ENCODE data around the gene GCNT2. TPM values are rescaled to one million over a fixed set of nuclear protein-coding genes. Genes with fewer than 3 reads are reported as not detected.

GCNT2 gene
- total RNA-seq, 1 donor from 2014 or later, result 6.5 TPM

DNA sequence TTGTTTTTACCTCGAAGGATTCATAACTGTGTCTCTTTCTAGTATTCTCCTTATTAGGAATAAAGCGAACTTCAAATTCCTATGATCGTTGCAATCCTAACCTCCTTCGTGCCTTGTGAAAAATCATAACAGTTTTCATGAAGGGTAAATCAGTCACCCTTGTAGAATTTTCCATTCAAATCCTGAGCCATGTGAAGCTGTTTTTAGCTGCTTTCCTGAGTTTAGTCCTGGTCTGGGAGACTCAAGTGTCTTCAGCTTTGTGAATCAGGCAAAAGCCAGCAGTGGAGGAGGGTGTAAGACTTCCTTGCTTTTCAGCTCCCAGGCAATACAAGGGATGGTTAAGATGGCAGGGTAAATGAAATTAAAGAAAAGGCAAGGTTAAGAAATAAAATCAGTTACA lies 24.3 kb downstream of the GCNT2 start:
- Histone ChIP-seq H3K4me3 (ENCODE audit: low read depth, low read length) (no peak overlapping the region), H3K36me3 (ENCODE audit: control insufficient read depth, insufficient read depth, low read length) (no peaks in the 10 kb centered on the region), H3K27me3 (ENCODE audit: control insufficient read depth, insufficient read depth, low read length) (no peaks in the 10 kb centered on the region)
- DNase-seq (ENCODE audit: low read depth), result no peak
- TF ChIP-seq, protein P1, sequence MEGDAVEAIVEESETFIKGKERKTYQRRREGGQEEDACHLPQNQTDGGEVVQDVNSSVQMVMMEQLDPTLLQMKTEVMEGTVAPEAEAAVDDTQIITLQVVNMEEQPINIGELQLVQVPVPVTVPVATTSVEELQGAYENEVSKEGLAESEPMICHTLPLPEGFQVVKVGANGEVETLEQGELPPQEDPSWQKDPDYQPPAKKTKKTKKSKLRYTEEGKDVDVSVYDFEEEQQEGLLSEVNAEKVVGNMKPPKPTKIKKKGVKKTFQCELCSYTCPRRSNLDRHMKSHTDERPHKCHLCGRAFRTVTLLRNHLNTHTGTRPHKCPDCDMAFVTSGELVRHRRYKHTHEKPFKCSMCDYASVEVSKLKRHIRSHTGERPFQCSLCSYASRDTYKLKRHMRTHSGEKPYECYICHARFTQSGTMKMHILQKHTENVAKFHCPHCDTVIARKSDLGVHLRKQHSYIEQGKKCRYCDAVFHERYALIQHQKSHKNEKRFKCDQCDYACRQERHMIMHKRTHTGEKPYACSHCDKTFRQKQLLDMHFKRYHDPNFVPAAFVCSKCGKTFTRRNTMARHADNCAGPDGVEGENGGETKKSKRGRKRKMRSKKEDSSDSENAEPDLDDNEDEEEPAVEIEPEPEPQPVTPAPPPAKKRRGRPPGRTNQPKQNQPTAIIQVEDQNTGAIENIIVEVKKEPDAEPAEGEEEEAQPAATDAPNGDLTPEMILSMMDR (IDR thresholded peaks at IDR 0.05; ENCODE audit: insufficient read depth, low read length, poor library complexity, severe bottlenecking), result no peak

DNA sequence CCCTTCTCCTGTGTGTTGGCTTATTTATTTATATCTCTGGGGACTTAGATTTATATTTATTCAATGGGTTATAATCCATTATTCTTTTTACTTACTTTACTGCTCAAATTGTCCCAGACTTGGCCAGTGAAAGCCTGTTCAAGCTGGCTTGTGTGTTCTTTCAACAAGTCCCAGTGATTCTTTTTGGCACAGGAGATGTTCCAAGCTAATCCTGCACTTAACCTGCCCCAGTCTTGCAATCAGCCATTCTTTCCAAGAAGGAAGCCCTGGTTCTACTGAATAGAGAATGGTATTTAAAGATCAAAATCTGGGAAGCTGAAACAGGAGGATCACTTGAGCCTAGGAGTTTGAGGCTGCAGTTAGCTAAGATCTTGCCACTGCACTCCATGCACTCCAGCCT lies 26.7 kb downstream of the GCNT2 start:
- no peak overlapping the region for H3K4me3 ChIP-seq (ENCODE audit: low read depth, low read length)
- TF ChIP-seq, protein P1 (IDR thresholded peaks at IDR 0.05; ENCODE audit: insufficient read depth, low read length, poor library complexity, severe bottlenecking), result no peak

DNA sequence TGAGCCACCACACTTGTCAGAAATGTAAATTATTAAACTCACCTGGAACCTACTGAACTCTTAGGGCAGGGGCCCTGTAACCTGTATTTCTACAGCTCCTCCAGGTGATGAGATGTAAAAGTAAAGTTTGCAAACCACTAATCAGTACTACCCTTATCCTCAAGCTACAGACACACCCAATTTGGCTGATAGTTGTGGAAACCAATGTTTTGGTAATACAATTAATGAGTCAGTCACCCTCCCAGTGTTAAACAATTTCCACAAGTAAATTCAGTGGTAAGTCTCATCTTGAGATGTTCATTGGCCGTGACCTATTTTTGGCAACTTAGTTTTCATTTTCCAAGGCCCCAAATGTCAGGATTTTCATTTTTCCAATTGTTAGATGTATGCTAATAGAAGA lies 29.6 kb downstream of the GCNT2 start:
- Histone ChIP-seq H3K27me3 (ENCODE audit: control insufficient read depth, insufficient read depth, low read length) (no peaks in the 10 kb centered on the region), H3K36me3 (ENCODE audit: control insufficient read depth, insufficient read depth, low read length) (no peaks in the 10 kb centered on the region), H3K4me3 (ENCODE audit: low read depth, low read length) (no peak overlapping the region)
- DNase-seq (ENCODE audit: low read depth), result no peak
- TF ChIP-seq, protein P1 (IDR thresholded peaks at IDR 0.05; ENCODE audit: insufficient read depth, low read length, poor library complexity, severe bottlenecking), result no peak

More for the DNA sequence above, 26.7 kb downstream of the GCNT2 start:
- no peak for DNase-seq (ENCODE audit: low read depth)
- Histone ChIP-seq H3K27me3 (ENCODE audit: control insufficient read depth, insufficient read depth, low read length) (no peaks in the 10 kb centered on the region), H3K36me3 (ENCODE audit: control insufficient read depth, insufficient read depth, low read length) (no peaks in the 10 kb centered on the region)

DNA sequence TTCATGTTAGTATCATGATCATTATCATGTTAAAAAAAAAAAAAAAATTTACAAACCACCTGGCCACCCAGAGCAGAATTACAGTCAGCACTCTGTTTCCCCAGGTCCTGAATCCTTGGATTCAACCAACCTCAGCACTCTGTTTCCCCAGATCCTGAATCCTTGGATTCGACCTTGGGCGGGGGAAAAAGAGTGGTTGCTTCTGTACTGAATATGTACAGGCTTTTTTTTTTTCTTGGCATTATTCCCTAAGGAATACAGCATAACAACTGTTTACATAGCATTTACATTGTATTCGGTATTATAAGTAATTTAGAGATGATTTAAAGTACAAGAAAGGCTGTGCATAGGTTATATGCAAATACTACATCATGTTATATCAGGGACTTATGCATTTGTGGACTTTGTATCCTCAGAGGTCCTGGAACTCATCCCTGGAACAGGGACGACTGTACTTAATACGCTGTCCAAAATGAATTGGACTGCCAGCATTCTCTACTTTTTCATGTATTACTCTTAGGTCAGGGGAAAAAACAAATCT lies 31.2 kb downstream of the GCNT2 start:
- DNase-seq (ENCODE audit: low read depth), result no peak
- H3K4me3 ChIP-seq (ENCODE audit: low read depth, low read length), result no peak overlapping the region
- H3K27me3 ChIP-seq (ENCODE audit: control insufficient read depth, insufficient read depth, low read length), result no peaks in the 10 kb centered on the region
- H3K36me3 ChIP-seq (ENCODE audit: control insufficient read depth, insufficient read depth, low read length), result no peaks in the 10 kb centered on the region
- TF ChIP-seq, protein P1 (IDR thresholded peaks at IDR 0.05; ENCODE audit: insufficient read depth, low read length, poor library complexity, severe bottlenecking), result no peak

DNA sequence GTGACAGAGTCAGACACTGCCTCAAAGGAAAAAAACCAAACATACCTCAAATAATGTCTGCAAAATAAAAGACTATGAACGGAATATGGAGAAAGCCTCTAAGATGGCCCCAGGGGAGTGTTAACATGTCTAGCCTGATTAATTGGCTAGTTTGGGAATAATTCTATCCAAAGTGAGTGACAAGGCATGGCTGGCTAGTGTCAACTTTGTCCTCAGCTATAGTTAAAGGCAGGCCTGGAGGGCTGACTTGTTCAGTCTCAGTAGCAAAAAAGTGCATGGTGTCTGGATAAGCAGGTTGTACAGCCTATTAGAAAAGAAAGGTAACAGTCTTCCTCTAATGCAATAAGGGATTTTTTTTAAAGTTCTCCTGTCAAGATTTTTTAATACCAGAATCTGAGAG lies 32.7 kb downstream of the GCNT2 start:
- H3K36me3 ChIP-seq (ENCODE audit: control insufficient read depth, insufficient read depth, low read length), result no peaks in the 10 kb centered on the region
- TF ChIP-seq, protein P1 (IDR thresholded peaks at IDR 0.05; ENCODE audit: insufficient read depth, low read length, poor library complexity, severe bottlenecking), result no peak
- no peak for DNase-seq (ENCODE audit: low read depth)
- H3K4me3 ChIP-seq (ENCODE audit: low read depth, low read length), result no peak overlapping the region
- no peaks in the 10 kb centered on the region for H3K27me3 ChIP-seq (ENCODE audit: control insufficient read depth, insufficient read depth, low read length)

DNA sequence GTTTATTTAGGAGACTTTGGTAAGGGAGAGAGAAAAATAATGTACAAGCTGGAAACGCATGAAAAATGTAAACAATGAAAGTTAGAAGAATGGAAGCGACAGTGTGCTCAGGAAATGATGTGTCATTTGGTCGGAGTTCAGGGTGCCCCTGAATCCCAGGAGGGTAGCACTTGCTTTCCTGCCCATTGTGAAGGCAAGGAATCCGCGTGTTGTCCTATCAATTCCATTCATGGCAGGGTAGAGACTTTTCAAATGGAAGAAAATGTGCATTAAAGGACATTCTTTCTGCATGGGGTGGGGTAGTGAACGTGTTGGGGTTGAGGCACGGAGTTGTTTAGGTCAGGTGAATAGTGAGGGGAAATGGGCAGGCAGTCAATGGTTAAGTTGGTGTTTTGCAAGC lies 33.7 kb downstream of the GCNT2 start:
- H3K27me3 ChIP-seq (ENCODE audit: control insufficient read depth, insufficient read depth, low read length), result no peaks in the 10 kb centered on the region
- H3K36me3 ChIP-seq (ENCODE audit: control insufficient read depth, insufficient read depth, low read length), result no peaks in the 10 kb centered on the region
- H3K4me3 ChIP-seq (ENCODE audit: low read depth, low read length), result no peak overlapping the region
- TF ChIP-seq, protein P1 (IDR thresholded peaks at IDR 0.05; ENCODE audit: insufficient read depth, low read length, poor library complexity, severe bottlenecking), result no peak
- DNase-seq (ENCODE audit: low read depth), result no peak

Data from kidney epithelial cell (primary cell).